ENCODE measurements around the gene SPRED3.
"Not testable (repeated sequence)": the region's sequence is repeated elsewhere in the genome, so short reads cannot be mapped to it uniquely, and the experiment has no call there.

Gene SPRED3

GRCh38 chr19:38409631-38410133 is 21.2 kb downstream of the SPRED3 start:
- H3K4me1 ChIP-seq (ENCODE audit: insufficient read depth, low read length) = no peaks in the 10 kb centered on the region
- H3K9ac ChIP-seq (ENCODE audit: low read depth, low read length) = no peak overlapping the region
- H3K27ac ChIP-seq (ENCODE audit: low read depth, low read length) = no peak overlapping the region
- H3K4me3 ChIP-seq (ENCODE audit: low read length) = no peak overlapping the region
- H3K36me3 ChIP-seq (ENCODE audit: insufficient read depth, low read length) = 0 out of 2 replicates have a peak, but pooled peaks cover 4% of the 10 kb centered on the region
- 94% methylated on average over 7 of the region's 7 CpGs for WGBS
- no peaks in the 10 kb centered on the region for H3K9me3 ChIP-seq (ENCODE audit: insufficient read depth, low read depth, low read length)
- no peaks in the 10 kb centered on the region for H3K27me3 ChIP-seq (ENCODE audit: insufficient read depth, low read length)

- H3K36me3 ChIP-seq (ENCODE audit: insufficient read depth, low read length); H3K4me3 ChIP-seq (ENCODE audit: low read length); H3K27me3 ChIP-seq (ENCODE audit: insufficient read depth, low read length); H3K9me3 ChIP-seq (ENCODE audit: insufficient read depth, low read depth, low read length); H3K27ac ChIP-seq (ENCODE audit: low read depth, low read length); H3K9ac ChIP-seq (ENCODE audit: low read depth, low read length); H3K4me1 ChIP-seq (ENCODE audit: insufficient read depth, low read length): not testable (repeated sequence)
- WGBS = 92% methylated on average over 6 of the region's 6 CpGs
These were observed 21.9 kb downstream of the SPRED3 start for GRCh38 chr19:38410407-38410806.

- H3K9ac ChIP-seq (ENCODE audit: low read depth, low read length) = no peak overlapping the region
- H3K4me3 ChIP-seq (ENCODE audit: low read length) = no peak overlapping the region
- no peaks in the 10 kb centered on the region for H3K9me3 ChIP-seq (ENCODE audit: insufficient read depth, low read depth, low read length)
- H3K4me1 ChIP-seq (ENCODE audit: insufficient read depth, low read length) = no peaks in the 10 kb centered on the region
- H3K36me3 ChIP-seq (ENCODE audit: insufficient read depth, low read length) = 0 out of 2 replicates have a peak, but pooled peaks cover 4% of the 10 kb centered on the region
- 89% methylated on average over 12 of the region's 13 CpGs for WGBS
- H3K27ac ChIP-seq (ENCODE audit: low read depth, low read length) = no peak overlapping the region
- no peaks in the 10 kb centered on the region for H3K27me3 ChIP-seq (ENCODE audit: insufficient read depth, low read length)
These were observed 22.7 kb downstream of the SPRED3 start for GRCh38 chr19:38411041-38411712.

- 93% methylated on average over 5 of the region's 5 CpGs for WGBS
- not testable (repeated sequence) for H3K27me3 ChIP-seq (ENCODE audit: insufficient read depth, low read length); H3K9me3 ChIP-seq (ENCODE audit: insufficient read depth, low read depth, low read length); H3K27ac ChIP-seq (ENCODE audit: low read depth, low read length); H3K4me3 ChIP-seq (ENCODE audit: low read length); H3K36me3 ChIP-seq (ENCODE audit: insufficient read depth, low read length); H3K4me1 ChIP-seq (ENCODE audit: insufficient read depth, low read length); H3K9ac ChIP-seq (ENCODE audit: low read depth, low read length)
These were observed 23.4 kb downstream of the SPRED3 start for GRCh38 chr19:38411898-38412297.

GRCh38 chr19:38412491-38412890 is 24.0 kb downstream of the SPRED3 start:
- 92% methylated on average over 8 of the region's 8 CpGs for WGBS
- H3K36me3 ChIP-seq (ENCODE audit: insufficient read depth, low read length) = no peaks in the 10 kb centered on the region
- no peak overlapping the region for H3K9ac ChIP-seq (ENCODE audit: low read depth, low read length)
- H3K27ac ChIP-seq (ENCODE audit: low read depth, low read length) = no peak overlapping the region
- H3K9me3 ChIP-seq (ENCODE audit: insufficient read depth, low read depth, low read length) = no peaks in the 10 kb centered on the region
- H3K4me3 ChIP-seq (ENCODE audit: low read length) = no peak overlapping the region
- H3K4me1 ChIP-seq (ENCODE audit: insufficient read depth, low read length) = no peaks in the 10 kb centered on the region
- H3K27me3 ChIP-seq (ENCODE audit: insufficient read depth, low read length) = no peaks in the 10 kb centered on the region

DNA sequence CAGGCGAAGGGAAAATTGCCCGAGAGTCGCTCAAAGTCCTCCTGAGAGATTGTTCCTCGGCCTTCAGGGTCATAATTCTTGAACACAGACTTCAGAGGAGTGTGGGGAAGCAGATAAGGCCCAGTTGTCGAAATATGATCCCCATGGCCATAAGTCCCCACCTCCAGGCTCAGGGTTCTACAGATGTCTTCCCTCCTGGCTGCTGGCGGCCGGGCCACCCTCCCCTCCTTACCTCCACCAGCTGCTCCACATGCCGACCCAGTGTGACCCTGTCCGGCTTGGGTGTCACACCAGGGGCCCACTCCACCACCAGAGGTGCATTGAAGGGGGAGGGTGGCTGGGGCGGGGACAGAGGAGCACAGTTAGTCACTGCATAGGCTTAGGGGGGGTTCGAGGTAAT is 24.5 kb downstream of the SPRED3 start:
- no peak overlapping the region for H3K4me3 ChIP-seq (ENCODE audit: low read length)
- no peaks in the 10 kb centered on the region for H3K9me3 ChIP-seq (ENCODE audit: insufficient read depth, low read depth, low read length)
- no peaks in the 10 kb centered on the region for H3K4me1 ChIP-seq (ENCODE audit: insufficient read depth, low read length)
- H3K9ac ChIP-seq (ENCODE audit: low read depth, low read length) = no peak overlapping the region
- H3K27me3 ChIP-seq (ENCODE audit: insufficient read depth, low read length) = no peaks in the 10 kb centered on the region
- no peaks in the 10 kb centered on the region for H3K36me3 ChIP-seq (ENCODE audit: insufficient read depth, low read length)
- H3K27ac ChIP-seq (ENCODE audit: low read depth, low read length) = no peak overlapping the region
- 89% methylated on average over 11 of the region's 11 CpGs for WGBS

GRCh38 chr19:38413416-38413815 is 24.9 kb downstream of the SPRED3 start:
- H3K4me3 ChIP-seq (ENCODE audit: low read length) = no peak overlapping the region
- no peaks in the 10 kb centered on the region for H3K36me3 ChIP-seq (ENCODE audit: insufficient read depth, low read length)
- H3K27ac ChIP-seq (ENCODE audit: low read depth, low read length) = no peak overlapping the region
- H3K9me3 ChIP-seq (ENCODE audit: insufficient read depth, low read depth, low read length) = no peaks in the 10 kb centered on the region
- H3K27me3 ChIP-seq (ENCODE audit: insufficient read depth, low read length) = peaks cover 3% of the 10 kb centered on the region; the same call in 1 of the 2 replicates
- H3K4me1 ChIP-seq (ENCODE audit: insufficient read depth, low read length) = no peaks in the 10 kb centered on the region
- 99% methylated on average over 6 of the region's 6 CpGs for WGBS
- no peak overlapping the region for H3K9ac ChIP-seq (ENCODE audit: low read depth, low read length)

DNA sequence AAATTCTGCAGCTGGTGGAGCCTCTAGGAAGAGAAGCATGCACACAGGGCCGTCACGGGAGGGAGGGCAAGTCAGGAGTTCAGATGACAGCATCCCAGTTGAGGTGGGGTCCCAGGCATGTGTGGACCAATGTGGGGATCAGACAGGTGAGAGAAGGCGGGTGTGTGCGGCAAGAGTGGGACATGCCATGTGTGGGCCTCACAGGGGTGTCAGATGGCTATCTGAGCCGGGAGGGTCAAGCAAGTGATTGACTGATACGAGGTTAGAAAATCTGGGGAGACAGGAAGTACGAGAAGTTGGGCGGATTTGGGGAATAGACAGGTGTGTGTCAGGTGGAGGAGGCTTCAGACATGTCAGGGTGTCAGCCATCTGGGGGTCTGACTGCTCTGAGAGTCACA is 28.6 kb downstream of the SPRED3 start:
- peaks cover 12% of the 10 kb centered on the region for H3K27me3 ChIP-seq (ENCODE audit: insufficient read depth, low read length)
- no peak overlapping the region for H3K9ac ChIP-seq (ENCODE audit: low read depth, low read length)
- no peak overlapping the region for H3K27ac ChIP-seq (ENCODE audit: low read depth, low read length)
- no peaks in the 10 kb centered on the region for H3K4me1 ChIP-seq (ENCODE audit: insufficient read depth, low read length)
- H3K36me3 ChIP-seq (ENCODE audit: insufficient read depth, low read length) = no peaks in the 10 kb centered on the region
- peak overlapping the region; percentile 56; the same call in 1 of the 2 replicates for H3K4me3 ChIP-seq (ENCODE audit: low read length)
- 89% methylated on average over 8 of the region's 8 CpGs for WGBS
- no peaks in the 10 kb centered on the region for H3K9me3 ChIP-seq (ENCODE audit: insufficient read depth, low read depth, low read length)

GRCh38 chr19:38417544-38418506 is 29.3 kb downstream of the SPRED3 start:
- Histone ChIP-seq H3K9me3 (ENCODE audit: insufficient read depth, low read depth, low read length) (no peaks in the 10 kb centered on the region), H3K4me1 (ENCODE audit: insufficient read depth, low read length) (no peaks in the 10 kb centered on the region), H3K4me3 (ENCODE audit: low read length) (peak overlapping the region; percentile 56), H3K9ac (ENCODE audit: low read depth, low read length) (peak overlapping the region; percentile 19; the same call in 1 of the 2 replicates), H3K36me3 (ENCODE audit: insufficient read depth, low read length) (no peaks in the 10 kb centered on the region), H3K27me3 (ENCODE audit: insufficient read depth, low read length) (peaks cover 12% of the 10 kb centered on the region), H3K27ac (ENCODE audit: low read depth, low read length) (no peak overlapping the region)
- 5% methylated on average over 49 of the region's 49 CpGs for WGBS

DNA sequence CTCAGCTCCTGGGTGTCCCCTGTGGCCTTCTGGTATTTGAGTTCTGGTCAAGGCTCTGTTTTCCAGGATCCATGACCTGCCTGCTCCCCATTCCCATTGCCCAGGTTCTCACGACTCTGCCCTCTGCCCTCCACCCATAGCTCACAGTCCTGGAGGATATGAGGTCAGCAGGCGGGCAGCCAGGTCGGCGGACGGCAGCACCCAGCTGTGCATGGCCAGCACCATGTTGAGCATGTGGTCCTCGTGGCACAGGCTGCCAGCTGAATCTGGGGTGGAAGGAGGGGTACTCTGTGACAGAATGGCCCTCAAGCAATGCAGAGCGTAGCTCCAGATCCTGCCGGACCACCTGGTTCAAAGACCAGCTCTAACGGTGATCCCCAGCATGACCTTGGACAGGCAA is 32.4 kb downstream of the SPRED3 start:
- no peaks in the 10 kb centered on the region for H3K36me3 ChIP-seq (ENCODE audit: insufficient read depth, low read length)
- H3K27me3 ChIP-seq (ENCODE audit: insufficient read depth, low read length) = peaks cover 12% of the 10 kb centered on the region
- H3K27ac ChIP-seq (ENCODE audit: low read depth, low read length) = no peak overlapping the region
- no peak overlapping the region for H3K4me3 ChIP-seq (ENCODE audit: low read length)
- H3K4me1 ChIP-seq (ENCODE audit: insufficient read depth, low read length) = peaks cover 6% of the 10 kb centered on the region
- no peaks in the 10 kb centered on the region for H3K9me3 ChIP-seq (ENCODE audit: insufficient read depth, low read depth, low read length)
- no peak overlapping the region for H3K9ac ChIP-seq (ENCODE audit: low read depth, low read length)
- WGBS = 93% methylated on average over 9 of the region's 9 CpGs

GRCh38 chr19:38421856-38422255 is 33.4 kb downstream of the SPRED3 start:
- 85% methylated on average over 14 of the region's 14 CpGs for WGBS
- no peaks in the 10 kb centered on the region for H3K9me3 ChIP-seq (ENCODE audit: insufficient read depth, low read depth, low read length)
- H3K27me3 ChIP-seq (ENCODE audit: insufficient read depth, low read length) = peaks cover 12% of the 10 kb centered on the region
- H3K36me3 ChIP-seq (ENCODE audit: insufficient read depth, low read length) = no peaks in the 10 kb centered on the region
- H3K4me3 ChIP-seq (ENCODE audit: low read length) = no peak overlapping the region
- H3K9ac ChIP-seq (ENCODE audit: low read depth, low read length) = no peak overlapping the region
- no peak overlapping the region for H3K27ac ChIP-seq (ENCODE audit: low read depth, low read length)
- H3K4me1 ChIP-seq (ENCODE audit: insufficient read depth, low read length) = peaks cover 14% of the 10 kb centered on the region

Measured in HUES64 (cell line).